Heart right ventricle (tissue), 16 donors: Measurements from ENCODE around the gene KRT71. TPM values are rescaled to one million over a fixed set of nuclear protein-coding genes. Genes with fewer than 3 reads are reported as not detected.

Experiments used
- ATAC-seq, 8 donors: fragments of 200-7000 bp; cut with Tn5 transposase; one replicate each; pipeline ENCODE4 v1.9.1; 2020; ENCODE audit warnings: mild to moderate bottlenecking in 8 of 8, moderate library complexity in 8 of 8, moderate number of reproducible peaks in 1 of 8
- DNase-seq, 2 donors: peaks; one replicate each; pipeline ENCODE4 v3.0.0-alpha.2; 2020
- H3K27ac ChIP-seq, 10 donors: fragments of 200-600 bp; sonication (generic) in 2 of 10; one replicate each; pipeline versions ENCODE4 v1.5.0 to v1.8.0; 2020 to 2022; ENCODE audit warnings: mild to moderate bottlenecking in 3 of 10
- H3K27me3 ChIP-seq, 7 donors: fragments of 200-600 bp; one replicate each; pipeline ENCODE4 v1.8.0; 2021 to 2022; ENCODE audit warnings: mild to moderate bottlenecking in 2 of 7
- H3K36me3 ChIP-seq, 9 donors: fragments of 200-600 bp; sonication (generic) in 1 of 9; one replicate each; pipeline versions ENCODE4 v1.5.0 to v1.8.0; 2020 to 2022; ENCODE audit warnings: mild to moderate bottlenecking in 2 of 9
- H3K4me1 ChIP-seq, 9 donors: fragments of 200-600 bp; sonication (generic) in 1 of 9; one replicate each; pipeline versions ENCODE4 v1.5.0 to v1.8.0; 2020 to 2022; ENCODE audit warnings: mild to moderate bottlenecking in 4 of 9
- H3K4me3 ChIP-seq, 10 donors: fragments of 200-600 bp; sonication (generic) in 2 of 10; one replicate each; pipeline versions ENCODE4 v1.5.0 to v1.8.0; 2020 to 2022; ENCODE audit warnings: mild to moderate bottlenecking in 7 of 10, moderate library complexity in 2 of 10
- H3K9me3 ChIP-seq, 11 donors: fragments of 200-600 bp in 10 of 11; sonication (generic) in 2 of 11; one replicate each; pipeline versions ENCODE4 v1.5.0 to v1.8.0; 2013 to 2022; ENCODE audit warnings: mild to moderate bottlenecking in 2 of 11, control low read depth in 1 of 11, moderate library complexity in 1 of 11
- WGBS, 2 donors: extraction: QIAGEN DNeasy Blood & Tissue Kit; methylation state at CpG; one replicate each; pipeline ENCODE4 v1.1.7; 2013; ENCODE audit warnings: inconsistent platforms in 1 of 2; 5-methylcytosine and 5-hydroxymethylcytosine counted together
- intact Hi-C, 10 donors: fragments of 100-400 bp; cut with DNase I; formaldehyde crosslinking; loops; one replicate each; pipeline versions ENCODE4 v1.11.1 to v1.14.2; 2022
- polyA plus RNA-seq, 2 donors: library from polyadenylated mRNA; stranded (reverse); fragments of 200-250 nt; gene quantifications; one replicate each; pipeline ENCODE4 v1.2.3, GENCODE V29; 2013
- total RNA-seq, 10 donors: library from RNA; stranded (reverse); fragmentation: NEBNext Ultra II Directional in 3 of 10; extraction: Animal tissue kit (Norgen Biotek cat#: 25700) in 3 of 10; gene quantifications; one replicate each; pipeline versions ENCODE4 v1.2.1 to v1.2.4, GENCODE V29; 2021 to 2023
- TF ChIP-seq, protein P1 (sequence below), 9 donors: fragments of 200-600 bp; sonication (generic) in 2 of 9; IDR thresholded peaks; one replicate each; pipeline versions ENCODE4 v1.5.0 to v1.8.0; 2021 to 2022; ENCODE audit warnings: antibody characterized with exemption in 9 of 9, mild to moderate bottlenecking in 5 of 9, moderate library complexity in 1 of 9
- donor health status: Arrhythmogenic right ventricular cardiomyopathy.
- donor health status: ischemic (EF 13 %, LVEDD 7.1; RV severe dilation, severe dysfunction).
- donor health status: healthy with polysubstance abuse.
- donor health status: DM: no; HTN: yes; CAD: no.
- donor health status: DM: no; HTN: no; CAD: no.
- donor health status: ischemic (EF 25% LVEDD 6.9; RV normal size, moderate dysfunction).
- donor health status: ischemic (EF 25% LVEDD 5.7; RV mildly dilated, moderate dysfunction).
- donor health status: healthy.
- donor health status: DM: yes; HTN: yes; CAD: no.
- donor health status: Ischemic cardiomyopathy.
- donor health status: ischemic (EF 35%, LVEDD 5.7; RV mildly dilated, moderate dysfunction).
- donor health status: nonischemic (EF 11% LVEDD 7.7; RV severe dilation, severe dysfunction).
- donor health status: DM: yes; HTN: yes; CAD: no.
- donor health status: PGD.
- donor health status: ischemic (EF 29% LVEDD 5.4; RV normal size, mild dysfunction).
- donor health status: nonischemic (EF 23%, LVEDD 6.1; RV moderate dilation, normal function).

The KRT71 gene
- total and polyA plus RNA-seq, 12 donors, result not detected

DNA sequence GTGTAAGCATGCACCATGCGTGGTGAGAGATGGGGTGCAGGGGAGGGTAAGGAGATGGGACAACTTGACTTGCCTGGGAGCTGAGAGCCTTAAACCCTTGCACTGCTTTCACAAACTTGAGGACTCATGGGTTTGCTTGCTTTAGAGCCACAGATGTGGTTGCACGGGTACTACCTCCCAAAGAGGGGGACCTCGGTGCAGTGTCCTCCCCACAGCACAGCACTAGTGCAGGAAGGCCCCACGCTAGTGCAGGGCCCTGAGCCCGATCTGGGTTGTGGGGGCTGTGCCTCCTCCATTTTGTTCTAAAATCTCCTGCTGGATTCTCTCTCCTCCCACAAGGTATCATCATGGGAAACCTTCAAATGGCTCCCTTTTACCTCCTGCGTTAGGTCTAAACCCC, 37.1 kb upstream of the KRT71 start:
- Histone ChIP-seq H3K4me3 (no peak overlapping the region), H3K27me3 (peaks cover 0 to 45% (median 16%) of the 10 kb centered on the region in 7 donors), H3K27ac (no peak overlapping the region), H3K36me3 (no peaks in the 10 kb centered on the region), H3K4me1 (no peaks in the 10 kb centered on the region), H3K9me3 (no peaks in the 10 kb centered on the region)
- intact Hi-C loops, result no loop called here
- TF ChIP-seq, protein P1, sequence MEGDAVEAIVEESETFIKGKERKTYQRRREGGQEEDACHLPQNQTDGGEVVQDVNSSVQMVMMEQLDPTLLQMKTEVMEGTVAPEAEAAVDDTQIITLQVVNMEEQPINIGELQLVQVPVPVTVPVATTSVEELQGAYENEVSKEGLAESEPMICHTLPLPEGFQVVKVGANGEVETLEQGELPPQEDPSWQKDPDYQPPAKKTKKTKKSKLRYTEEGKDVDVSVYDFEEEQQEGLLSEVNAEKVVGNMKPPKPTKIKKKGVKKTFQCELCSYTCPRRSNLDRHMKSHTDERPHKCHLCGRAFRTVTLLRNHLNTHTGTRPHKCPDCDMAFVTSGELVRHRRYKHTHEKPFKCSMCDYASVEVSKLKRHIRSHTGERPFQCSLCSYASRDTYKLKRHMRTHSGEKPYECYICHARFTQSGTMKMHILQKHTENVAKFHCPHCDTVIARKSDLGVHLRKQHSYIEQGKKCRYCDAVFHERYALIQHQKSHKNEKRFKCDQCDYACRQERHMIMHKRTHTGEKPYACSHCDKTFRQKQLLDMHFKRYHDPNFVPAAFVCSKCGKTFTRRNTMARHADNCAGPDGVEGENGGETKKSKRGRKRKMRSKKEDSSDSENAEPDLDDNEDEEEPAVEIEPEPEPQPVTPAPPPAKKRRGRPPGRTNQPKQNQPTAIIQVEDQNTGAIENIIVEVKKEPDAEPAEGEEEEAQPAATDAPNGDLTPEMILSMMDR (IDR thresholded peaks at IDR 0.05), result no peak
- ATAC-seq, result no peak
- 90 to 91% methylated on average over 6 of the region's 6 CpGs for WGBS, 2 donors
- DNase-seq, result no peak

DNA sequence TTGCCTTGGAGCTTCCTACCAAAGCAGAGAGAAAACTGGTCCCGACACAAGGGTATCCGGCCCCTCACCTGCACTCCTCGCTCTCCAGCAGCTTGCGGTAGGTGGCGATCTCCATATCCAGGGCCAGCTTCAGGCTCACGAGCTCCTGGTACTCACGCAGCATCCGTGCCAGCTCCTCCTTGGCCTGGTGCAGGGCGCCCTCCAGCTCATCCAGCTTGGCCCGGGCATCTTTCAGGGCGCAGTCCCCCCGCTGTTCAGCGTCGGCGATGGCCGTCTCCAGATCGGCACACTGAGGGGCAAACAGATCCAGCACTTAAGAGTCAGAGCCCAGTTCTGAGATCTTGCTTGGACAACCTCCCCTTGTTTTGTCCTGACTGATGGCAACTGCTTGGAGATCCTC, 34.6 kb upstream of the KRT71 start:
- intact Hi-C loops, result loop anchor here in 1 of 10 donors (10.0 kb wide), 1 partner anchor 387 kb away; no protein-coding TSS in a partner anchor
- TF ChIP-seq, protein P1 (IDR thresholded peaks at IDR 0.05), result no peak
- Histone ChIP-seq H3K4me3 (no peak overlapping the region), H3K27me3 (peaks cover 0 to 30% (median 4%) of the 10 kb centered on the region in 7 donors), H3K36me3 (no peaks in the 10 kb centered on the region), H3K4me1 (no peaks in the 10 kb centered on the region), H3K9me3 (no peaks in the 10 kb centered on the region), H3K27ac (no peak overlapping the region)
- ATAC-seq, result no peak
- DNase-seq, result no peak
- 77 to 79% methylated on average over 17 of the region's 17 CpGs for WGBS, 2 donors

DNA sequence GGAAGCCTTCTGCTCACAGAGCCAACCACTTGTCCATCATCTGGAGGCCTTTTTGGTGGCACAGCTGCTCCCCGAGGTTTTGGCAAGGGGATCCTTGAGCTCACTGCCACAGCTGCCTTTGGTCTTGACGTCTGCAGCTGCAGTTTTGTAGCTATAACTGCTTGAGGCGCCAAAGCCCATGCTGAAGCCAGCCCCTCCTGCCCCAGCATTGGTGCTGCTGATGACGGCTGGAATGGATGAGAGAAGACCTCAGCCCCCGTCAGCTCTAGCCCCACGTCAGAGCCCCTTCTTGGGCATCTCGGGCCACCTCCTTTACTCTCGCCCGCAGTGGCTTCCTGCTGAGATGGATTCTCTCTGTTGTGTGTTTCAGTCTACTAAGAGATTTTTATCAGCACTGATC, 33.0 kb upstream of the KRT71 start:
- Histone ChIP-seq H3K4me1 (no peaks in the 10 kb centered on the region), H3K27me3 (peaks cover 0 to 23% (median 4%) of the 10 kb centered on the region in 7 donors), H3K9me3 (no peaks in the 10 kb centered on the region), H3K4me3 (no peak overlapping the region), H3K27ac (no peak overlapping the region), H3K36me3 (no peaks in the 10 kb centered on the region)
- ATAC-seq, result no peak
- 73% methylated on average over 9 of the region's 9 CpGs for WGBS, 2 donors
- TF ChIP-seq, protein P1 (IDR thresholded peaks at IDR 0.05), result no peak
- no peak for DNase-seq
- intact Hi-C loops, result loop anchor here in 1 of 10 donors (10.0 kb wide), 1 partner anchor 389 kb away; no protein-coding TSS in a partner anchor

GRCh38 chr12:52585066-52585465, 32.1 kb upstream of the KRT71 start:
- H3K4me1 ChIP-seq, result no peaks in the 10 kb centered on the region
- H3K9me3 ChIP-seq, result no peaks in the 10 kb centered on the region
- TF ChIP-seq, protein P1 (IDR thresholded peaks at IDR 0.05), result no peak
- no peak overlapping the region for H3K27ac ChIP-seq
- no peaks in the 10 kb centered on the region for H3K36me3 ChIP-seq
- 85 to 87% methylated on average over 3 of the region's 3 CpGs for whole genome bisulfite sequencing, 2 donors
- peaks cover 0 to 15% (median 6%) of the 10 kb centered on the region in 7 donors for H3K27me3 ChIP-seq
- ATAC-seq (no peak), DNase-seq (no peak)
- intact Hi-C loops, result loop anchor here in 1 of 10 donors (10.0 kb wide), 1 partner anchor 390 kb away; no protein-coding TSS in a partner anchor
- H3K4me3 ChIP-seq, result no peak overlapping the region
